HL-60 (cell line): Measurements from ENCODE around the gene SLC22A5.

Experiments
- DNase-seq, 2 experiments: peaks; one replicate each; pipeline ENCODE4 v3.0.0-alpha.2; 2010 to 2020; ENCODE audit warnings: low read depth in 1 of 2, low spot score in 1 of 2
- H3K27ac ChIP-seq: fragments of 250-450 bp; sonication (Bioruptor Pico); replicated peaks from 2 replicates; pipeline ENCODE4 v1.5.1; 2020; ENCODE audit warnings: mild to moderate bottlenecking, moderate library complexity
- H3K27me3 ChIP-seq: fragments of 250-450 bp; sonication (Bioruptor Pico); 2 replicates; pipeline ENCODE4 v1.5.1; 2021; ENCODE audit warnings: mild to moderate bottlenecking, moderate library complexity; ENCODE audit not compliant: insufficient read depth, poor library complexity, severe bottlenecking
- H3K4me3 ChIP-seq: replicated peaks from 2 replicates; pipeline ENCODE4 v1.5.1; 2011; ENCODE audit warnings: mild to moderate bottlenecking, control low read depth, low read length; ENCODE audit not compliant: insufficient read depth
- GABPA ChIP-seq: IDR thresholded peaks from 2 replicates; pipeline ENCODE4 v1.6.1; 2012; ENCODE audit warnings: low read depth
- POLR2AphosphoS5 ChIP-seq: IDR thresholded peaks from 2 replicates; pipeline ENCODE4 v1.6.1; 2012; ENCODE audit warnings: low read depth
- SPI1 ChIP-seq: IDR thresholded peaks from 2 replicates; pipeline ENCODE4 v1.6.1; 2012; ENCODE audit warnings: low read depth, mild to moderate bottlenecking, borderline replicate concordance
- TF ChIP-seq, protein P1 (sequence below): IDR thresholded peaks from one replicate; pipeline ENCODE4 v1.5.1; 2011; ENCODE audit warnings: low read length, control low read depth, inconsistent platforms; ENCODE audit not compliant: insufficient read depth
- TF ChIP-seq, protein P2 (sequence below): IDR thresholded peaks from 2 replicates; pipeline ENCODE4 v1.6.1; 2012; ENCODE audit warnings: low read depth; ENCODE audit not compliant: insufficient replicate concordance

The SLC22A5 gene

DNA sequence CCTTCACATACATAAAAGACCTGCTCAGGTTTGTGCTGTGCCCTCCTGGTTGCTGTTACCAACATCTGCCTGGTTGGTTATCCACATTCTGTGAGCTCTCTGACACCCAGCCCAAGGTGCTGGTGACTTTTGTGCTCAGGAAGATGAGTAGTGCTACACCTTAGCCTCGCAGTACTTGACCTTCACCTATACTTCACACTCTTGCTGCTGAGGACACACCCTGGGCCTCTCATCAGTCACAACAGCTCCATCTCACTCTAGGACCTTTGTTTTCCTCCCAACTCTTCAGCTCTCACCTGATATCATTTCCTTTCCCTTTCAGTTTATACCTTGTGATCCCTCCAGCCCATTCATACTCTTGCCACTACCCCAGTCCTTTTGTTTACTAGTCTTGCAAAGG lies 10.7 kb upstream of the SLC22A5 start:
- H3K27me3 ChIP-seq = no peaks in the 10 kb centered on the region
- TF ChIP-seq GABPA = no peak
- no peak for TF ChIP-seq SPI1
- TF ChIP-seq POLR2AphosphoS5 = no peak
- TF ChIP-seq, protein P1, sequence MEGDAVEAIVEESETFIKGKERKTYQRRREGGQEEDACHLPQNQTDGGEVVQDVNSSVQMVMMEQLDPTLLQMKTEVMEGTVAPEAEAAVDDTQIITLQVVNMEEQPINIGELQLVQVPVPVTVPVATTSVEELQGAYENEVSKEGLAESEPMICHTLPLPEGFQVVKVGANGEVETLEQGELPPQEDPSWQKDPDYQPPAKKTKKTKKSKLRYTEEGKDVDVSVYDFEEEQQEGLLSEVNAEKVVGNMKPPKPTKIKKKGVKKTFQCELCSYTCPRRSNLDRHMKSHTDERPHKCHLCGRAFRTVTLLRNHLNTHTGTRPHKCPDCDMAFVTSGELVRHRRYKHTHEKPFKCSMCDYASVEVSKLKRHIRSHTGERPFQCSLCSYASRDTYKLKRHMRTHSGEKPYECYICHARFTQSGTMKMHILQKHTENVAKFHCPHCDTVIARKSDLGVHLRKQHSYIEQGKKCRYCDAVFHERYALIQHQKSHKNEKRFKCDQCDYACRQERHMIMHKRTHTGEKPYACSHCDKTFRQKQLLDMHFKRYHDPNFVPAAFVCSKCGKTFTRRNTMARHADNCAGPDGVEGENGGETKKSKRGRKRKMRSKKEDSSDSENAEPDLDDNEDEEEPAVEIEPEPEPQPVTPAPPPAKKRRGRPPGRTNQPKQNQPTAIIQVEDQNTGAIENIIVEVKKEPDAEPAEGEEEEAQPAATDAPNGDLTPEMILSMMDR = no peak
- TF ChIP-seq, protein P2, sequence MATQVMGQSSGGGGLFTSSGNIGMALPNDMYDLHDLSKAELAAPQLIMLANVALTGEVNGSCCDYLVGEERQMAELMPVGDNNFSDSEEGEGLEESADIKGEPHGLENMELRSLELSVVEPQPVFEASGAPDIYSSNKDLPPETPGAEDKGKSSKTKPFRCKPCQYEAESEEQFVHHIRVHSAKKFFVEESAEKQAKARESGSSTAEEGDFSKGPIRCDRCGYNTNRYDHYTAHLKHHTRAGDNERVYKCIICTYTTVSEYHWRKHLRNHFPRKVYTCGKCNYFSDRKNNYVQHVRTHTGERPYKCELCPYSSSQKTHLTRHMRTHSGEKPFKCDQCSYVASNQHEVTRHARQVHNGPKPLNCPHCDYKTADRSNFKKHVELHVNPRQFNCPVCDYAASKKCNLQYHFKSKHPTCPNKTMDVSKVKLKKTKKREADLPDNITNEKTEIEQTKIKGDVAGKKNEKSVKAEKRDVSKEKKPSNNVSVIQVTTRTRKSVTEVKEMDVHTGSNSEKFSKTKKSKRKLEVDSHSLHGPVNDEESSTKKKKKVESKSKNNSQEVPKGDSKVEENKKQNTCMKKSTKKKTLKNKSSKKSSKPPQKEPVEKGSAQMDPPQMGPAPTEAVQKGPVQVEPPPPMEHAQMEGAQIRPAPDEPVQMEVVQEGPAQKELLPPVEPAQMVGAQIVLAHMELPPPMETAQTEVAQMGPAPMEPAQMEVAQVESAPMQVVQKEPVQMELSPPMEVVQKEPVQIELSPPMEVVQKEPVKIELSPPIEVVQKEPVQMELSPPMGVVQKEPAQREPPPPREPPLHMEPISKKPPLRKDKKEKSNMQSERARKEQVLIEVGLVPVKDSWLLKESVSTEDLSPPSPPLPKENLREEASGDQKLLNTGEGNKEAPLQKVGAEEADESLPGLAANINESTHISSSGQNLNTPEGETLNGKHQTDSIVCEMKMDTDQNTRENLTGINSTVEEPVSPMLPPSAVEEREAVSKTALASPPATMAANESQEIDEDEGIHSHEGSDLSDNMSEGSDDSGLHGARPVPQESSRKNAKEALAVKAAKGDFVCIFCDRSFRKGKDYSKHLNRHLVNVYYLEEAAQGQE = no peak
- no peak overlapping the region for H3K27ac ChIP-seq
- H3K4me3 ChIP-seq = no peak overlapping the region
- no peak for DNase-seq

DNA sequence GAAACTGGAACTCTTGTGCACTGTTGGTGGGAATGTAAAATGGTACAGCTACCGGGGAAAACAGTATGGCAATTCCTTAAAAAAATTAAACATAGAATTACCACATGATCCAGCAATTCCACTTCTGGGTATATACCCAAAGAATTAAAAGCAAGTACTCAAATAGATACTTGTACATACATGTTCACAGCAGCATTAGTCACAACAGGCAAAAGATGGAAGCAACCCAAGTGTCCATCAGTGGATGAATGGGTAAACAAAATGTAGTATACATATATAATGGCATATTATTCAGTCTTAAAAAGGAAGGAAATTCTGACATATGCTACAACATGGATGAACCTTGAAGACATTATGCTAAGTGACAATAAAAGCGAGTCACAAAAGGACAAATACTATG lies 7.4 kb upstream of the SLC22A5 start:
- DNase-seq = no peak
- Histone ChIP-seq H3K4me3 (no peak overlapping the region), H3K27ac (no peak overlapping the region), H3K27me3 (no peaks in the 10 kb centered on the region)
- no peak for TF ChIP-seq SPI1
- TF ChIP-seq, protein P1 = no peak
- TF ChIP-seq, protein P2 = no peak
- TF ChIP-seq POLR2AphosphoS5 = no peak
- no peak for TF ChIP-seq GABPA

DNA sequence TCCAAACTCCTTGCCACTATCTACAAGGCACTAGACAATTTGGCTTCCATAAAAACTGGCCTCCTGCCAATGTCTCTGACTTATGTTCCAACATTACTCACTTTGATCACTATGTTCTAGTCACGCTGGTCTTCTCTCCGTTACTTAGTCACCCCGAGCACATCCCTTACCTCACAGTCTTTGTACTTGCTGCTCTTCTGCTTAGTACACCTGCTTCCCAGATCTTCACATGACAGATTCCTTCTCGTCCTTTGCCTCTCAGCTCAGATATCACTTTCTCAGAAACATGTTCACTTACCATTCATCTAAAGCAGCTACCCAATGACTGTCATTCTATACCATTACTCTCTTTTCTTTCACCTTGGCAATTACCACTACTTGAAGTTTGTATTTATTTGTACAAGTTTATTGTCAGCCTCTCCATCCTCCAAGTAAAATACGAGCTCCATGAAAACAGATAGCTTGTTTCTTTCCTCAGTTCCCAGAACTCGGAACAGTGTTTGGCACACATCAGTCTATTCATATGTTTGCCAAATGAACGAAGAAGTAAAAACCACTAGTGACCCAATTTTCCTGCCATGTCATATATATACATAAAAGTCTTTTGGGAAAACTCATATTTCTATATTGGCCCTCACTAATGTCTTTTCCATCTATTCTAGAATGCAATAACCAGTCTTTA lies 5.9 kb upstream of the SLC22A5 start:
- TF ChIP-seq, protein P2 = no peak
- TF ChIP-seq POLR2AphosphoS5 = no peak
- no peak for TF ChIP-seq SPI1
- TF ChIP-seq, protein P1 = no peak
- TF ChIP-seq GABPA = no peak
- DNase-seq = no peak
- no peak overlapping the region for H3K4me3 ChIP-seq
- H3K27ac ChIP-seq = no peak overlapping the region
- no peaks in the 10 kb centered on the region for H3K27me3 ChIP-seq
